CD4-positive, alpha-beta T cell treated with Interleukin-1 beta for 1 hour (primary cell): ENCODE results near the gene KIAA1549.

Experiments
- DNase-seq, 2 donors: peaks; one replicate each; pipeline ENCODE4 v3.0.0-alpha.2; 2020 to 2022

KIAA1549 gene

DNA sequence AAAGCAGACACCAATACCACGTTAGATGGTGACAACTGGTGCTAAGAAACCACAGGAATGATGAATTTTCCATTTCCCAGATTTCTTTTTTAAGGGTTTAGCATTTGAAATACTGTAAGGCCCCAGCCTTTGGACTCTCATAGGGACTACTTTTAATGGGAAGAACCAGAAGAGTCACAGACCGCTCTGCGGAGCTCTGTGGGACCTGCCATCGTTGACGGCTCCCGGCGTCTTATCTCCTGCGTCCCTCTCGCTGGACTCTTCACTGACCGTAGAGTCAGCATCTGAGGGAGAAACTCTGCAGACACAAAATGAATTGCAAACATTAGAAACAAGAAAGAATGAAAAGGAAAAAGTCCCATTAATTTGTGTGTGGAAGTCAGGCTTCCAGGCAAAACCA lies 101.8 kb downstream of the KIAA1549 start:
- no peak for DNase-seq

DNA sequence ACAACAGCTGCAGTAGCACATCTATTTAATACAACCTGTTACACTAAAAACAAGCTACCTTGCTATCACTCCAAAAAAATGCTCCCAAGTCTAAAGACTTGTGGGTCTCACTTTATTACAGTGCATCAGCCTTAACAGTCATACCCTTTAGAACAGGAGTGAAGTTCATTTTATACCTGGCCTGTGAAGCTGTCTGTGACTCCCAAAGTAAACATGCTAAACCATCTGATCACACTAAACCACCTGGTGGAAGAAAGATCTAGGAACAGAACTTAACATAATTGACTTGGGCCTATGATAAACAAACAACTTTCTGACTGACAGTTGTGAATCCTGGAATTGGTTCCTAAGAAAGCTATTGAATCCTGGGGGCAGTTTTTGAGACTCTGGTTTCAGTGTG lies 102.3 kb downstream of the KIAA1549 start:
- DNase-seq: no peak

GRCh38 chr7:138878051-138878450 lies 103.1 kb downstream of the KIAA1549 start:
- DNase-seq: no peak

GRCh38 chr7:138876326-138876725 lies 104.9 kb downstream of the KIAA1549 start:
- DNase-seq: no peak

GRCh38 chr7:138875794-138876193 lies 105.4 kb downstream of the KIAA1549 start:
- peak; percentile 43 to 61 for DNase-seq

- DNase-seq: no peak
Measured at GRCh38 chr7:138873220-138873892, 107.8 kb downstream of the KIAA1549 start.

DNA sequence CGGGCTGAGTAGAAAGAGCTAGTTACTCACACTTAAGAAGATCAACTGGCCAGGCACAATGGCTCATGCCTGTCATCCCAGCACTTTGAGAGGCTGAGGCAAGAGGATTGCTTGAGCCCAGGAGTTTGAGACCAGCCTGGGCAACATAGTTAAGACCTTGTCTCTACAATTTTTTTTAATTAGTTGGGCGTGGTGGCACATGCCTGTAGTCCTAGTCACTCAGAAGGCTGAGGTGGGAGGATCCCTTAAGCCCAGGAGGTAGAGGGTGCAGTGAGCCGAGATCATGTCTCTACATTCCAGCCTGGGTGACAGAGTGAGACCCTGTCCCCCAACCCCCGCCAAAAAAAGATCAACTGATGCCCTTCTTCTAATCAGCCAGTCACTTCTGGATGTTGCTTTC lies 108.6 kb downstream of the KIAA1549 start:
- no peak for DNase-seq

GRCh38 chr7:138871814-138872090 lies 109.4 kb downstream of the KIAA1549 start:
- DNase-seq: no peak

DNA sequence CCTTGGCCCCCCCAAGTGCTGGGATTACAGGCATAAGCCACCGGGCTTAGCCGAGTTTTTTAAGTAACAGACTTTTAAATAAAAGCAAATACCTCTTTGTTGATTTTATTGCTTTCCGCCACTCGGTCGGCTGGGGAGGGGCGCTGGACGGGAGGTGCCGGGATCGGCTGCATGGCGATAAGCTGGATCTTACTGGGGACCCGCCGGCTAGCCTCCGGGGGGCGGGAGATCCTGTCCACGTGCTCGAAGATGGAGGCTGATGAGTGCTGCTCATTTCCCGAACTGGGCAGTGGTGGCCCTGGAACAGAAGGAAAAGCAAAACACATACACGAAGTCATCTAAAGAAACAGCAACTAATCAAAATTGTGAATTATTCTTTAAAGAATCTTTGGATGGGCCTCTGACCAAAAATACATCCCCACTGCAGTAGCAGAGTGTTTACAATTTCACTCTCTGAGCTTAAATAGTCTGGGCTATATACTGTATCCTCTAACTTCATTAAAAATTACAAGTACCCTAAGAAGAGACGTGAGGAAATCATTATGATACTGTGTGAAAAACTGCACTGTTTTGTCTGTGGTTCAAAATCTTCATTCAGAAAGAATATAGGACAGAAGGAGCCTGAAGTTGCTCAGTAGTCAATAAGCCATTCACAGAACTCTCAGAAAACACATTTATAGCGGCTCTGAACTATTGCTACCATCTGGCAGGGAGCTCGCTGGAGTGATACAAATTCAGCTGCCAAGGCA lies 110.0 kb downstream of the KIAA1549 start:
- DNase-seq: no peak

DNA sequence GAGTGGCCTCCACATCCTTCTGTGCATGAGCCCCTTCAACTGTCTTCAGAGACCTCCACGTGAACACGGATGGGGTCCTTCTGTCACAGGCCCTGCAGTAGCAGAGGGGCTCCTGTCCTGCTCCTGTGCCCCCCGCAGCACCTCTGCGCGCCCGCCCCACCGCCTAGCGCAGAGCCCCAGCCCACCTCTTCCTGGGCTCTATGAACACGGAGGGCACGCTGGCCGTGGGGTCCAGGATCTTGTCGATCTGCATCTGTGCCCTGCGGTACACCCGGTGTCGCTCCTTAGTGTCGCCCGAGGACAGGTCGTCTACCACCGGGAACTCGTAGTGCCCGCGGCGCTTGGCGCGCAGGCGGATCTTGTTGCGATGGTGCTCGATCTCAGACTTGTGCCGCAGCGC lies 111.8 kb downstream of the KIAA1549 start:
- DNase-seq: no peak

DNA sequence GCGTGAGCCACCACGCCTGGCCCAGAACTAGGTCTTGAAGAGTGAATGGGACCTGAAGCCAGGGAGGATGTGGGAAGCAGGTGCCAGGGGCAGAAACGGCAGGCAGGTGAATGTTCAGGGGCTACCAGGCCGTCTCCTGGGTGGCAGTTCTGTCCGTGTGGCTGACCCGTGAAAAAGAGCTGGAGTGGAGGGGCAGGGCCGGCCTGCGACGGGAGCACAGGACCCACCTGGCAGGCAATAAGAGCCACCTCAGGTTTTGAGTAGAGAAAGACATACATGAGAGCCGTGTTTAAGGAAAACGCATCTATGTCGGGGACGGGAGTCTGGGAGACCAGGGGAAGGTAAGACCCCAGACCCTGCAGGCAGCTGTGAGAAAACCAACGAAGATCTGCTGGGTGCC lies 112.5 kb downstream of the KIAA1549 start:
- no peak for DNase-seq

- no peak for DNase-seq
Measured at GRCh38 chr7:138867744-138868143, 113.4 kb downstream of the KIAA1549 start.

GRCh38 chr7:138866353-138866752 lies 114.8 kb downstream of the KIAA1549 start:
- no peak for DNase-seq

GRCh38 chr7:138865843-138866242 lies 115.3 kb downstream of the KIAA1549 start:
- peak; percentile 22 to 39 for DNase-seq

- DNase-seq: no peak
Measured at GRCh38 chr7:138864667-138865066, 116.5 kb downstream of the KIAA1549 start.

GRCh38 chr7:138863931-138864330 lies 117.3 kb downstream of the KIAA1549 start:
- DNase-seq: no peak

GRCh38 chr7:138861051-138861450 lies 120.1 kb downstream of the KIAA1549 start:
- DNase-seq: no peak

DNA sequence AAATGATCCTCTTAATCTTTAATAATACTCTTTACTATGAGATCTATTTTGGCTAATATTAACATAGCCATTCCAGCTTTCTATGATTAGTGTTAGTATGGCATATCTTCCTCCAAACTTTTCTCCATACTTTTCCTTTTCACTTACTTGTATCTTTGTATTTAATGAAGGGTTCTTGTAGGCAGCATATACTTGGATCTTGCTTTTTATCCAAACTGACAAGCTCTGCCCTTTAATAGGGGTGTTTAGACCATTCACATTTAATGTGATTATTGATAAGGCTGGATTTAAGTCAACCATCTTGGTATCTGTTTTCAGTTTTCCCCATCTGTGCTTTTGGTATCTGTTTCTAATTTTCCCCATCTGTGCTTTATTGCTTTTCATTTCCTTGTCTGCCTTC lies 123.5 kb downstream of the KIAA1549 start:
- DNase-seq: no peak

GRCh38 chr7:138854115-138854645 lies 127.0 kb downstream of the KIAA1549 start:
- DNase-seq: no peak

DNA sequence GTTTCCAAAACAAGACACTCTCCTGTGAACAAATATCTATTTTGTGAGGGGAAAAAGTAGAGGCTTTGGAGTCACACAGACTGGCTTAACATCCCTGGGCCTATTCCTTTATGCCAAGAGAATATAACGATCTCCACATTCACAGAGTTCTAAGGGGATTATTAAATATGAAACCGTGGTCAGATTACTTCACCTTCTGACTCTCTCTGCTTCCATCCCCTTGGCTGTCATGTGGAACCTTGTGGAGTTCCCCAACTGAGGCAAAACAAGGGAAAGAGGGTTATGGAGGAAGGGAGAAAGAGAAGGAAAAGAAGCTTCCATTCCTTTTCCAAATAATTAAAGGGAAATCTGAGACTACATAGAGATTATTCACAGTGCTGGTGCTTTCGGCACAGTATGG lies 127.7 kb downstream of the KIAA1549 start:
- DNase-seq: no peak

DNA sequence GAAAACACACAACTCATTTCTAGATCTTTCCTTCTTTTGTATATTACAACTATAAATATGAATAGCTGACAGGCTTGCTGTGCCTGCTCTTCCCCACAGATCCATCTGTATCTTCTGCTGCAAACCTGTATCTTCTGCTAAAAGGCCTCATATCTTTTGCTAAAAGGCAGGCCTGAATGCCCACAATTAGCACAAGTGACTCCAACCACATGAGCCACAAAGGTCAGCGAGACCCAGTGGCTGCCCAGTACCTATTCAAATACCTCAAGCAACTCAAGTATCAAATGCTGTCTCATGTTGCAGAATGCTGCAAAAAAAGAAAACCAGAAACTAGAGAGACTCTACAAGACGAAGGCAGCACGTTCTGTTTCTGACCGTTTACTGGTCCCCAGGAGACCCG lies 128.7 kb downstream of the KIAA1549 start:
- DNase-seq: no peak

GRCh38 chr7:138849701-138850100 lies 131.5 kb downstream of the KIAA1549 start:
- no peak for DNase-seq

- no peak for DNase-seq
Measured at GRCh38 chr7:138848056-138848980, 132.9 kb downstream of the KIAA1549 start.

DNA sequence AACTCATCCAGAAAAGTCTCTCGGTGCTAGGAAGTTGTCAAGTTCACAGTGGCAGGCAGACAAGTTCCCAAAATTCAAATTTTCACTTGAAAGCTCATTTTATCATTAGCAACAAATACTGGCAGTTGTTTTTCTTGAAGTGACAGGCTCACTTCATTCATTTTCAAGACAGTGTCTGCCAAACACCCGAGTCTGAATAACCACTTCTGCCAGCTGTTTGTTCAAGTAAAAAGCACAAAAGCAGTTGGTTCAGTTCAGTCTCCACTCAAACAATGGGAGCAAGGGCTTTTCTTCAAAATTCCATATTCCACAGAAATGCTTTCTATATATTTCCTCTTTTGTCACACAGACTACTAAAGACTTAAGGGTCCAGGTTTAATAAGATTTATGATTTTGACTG lies 135.5 kb downstream of the KIAA1549 start:
- no peak for DNase-seq
